NCI-H226 (cell line): Measurements from ENCODE around the gene MCL1.

Experiments
- DNase-seq: peaks from one replicate; pipeline ENCODE4 v3.0.0-alpha.2; 2015

Gene MCL1

GRCh38 chr1:150555198-150555970 lies 24.0 kb downstream of the MCL1 start:
- no peak for DNase-seq

GRCh38 chr1:150554086-150554452 lies 25.3 kb downstream of the MCL1 start:
- no peak for DNase-seq

DNA sequence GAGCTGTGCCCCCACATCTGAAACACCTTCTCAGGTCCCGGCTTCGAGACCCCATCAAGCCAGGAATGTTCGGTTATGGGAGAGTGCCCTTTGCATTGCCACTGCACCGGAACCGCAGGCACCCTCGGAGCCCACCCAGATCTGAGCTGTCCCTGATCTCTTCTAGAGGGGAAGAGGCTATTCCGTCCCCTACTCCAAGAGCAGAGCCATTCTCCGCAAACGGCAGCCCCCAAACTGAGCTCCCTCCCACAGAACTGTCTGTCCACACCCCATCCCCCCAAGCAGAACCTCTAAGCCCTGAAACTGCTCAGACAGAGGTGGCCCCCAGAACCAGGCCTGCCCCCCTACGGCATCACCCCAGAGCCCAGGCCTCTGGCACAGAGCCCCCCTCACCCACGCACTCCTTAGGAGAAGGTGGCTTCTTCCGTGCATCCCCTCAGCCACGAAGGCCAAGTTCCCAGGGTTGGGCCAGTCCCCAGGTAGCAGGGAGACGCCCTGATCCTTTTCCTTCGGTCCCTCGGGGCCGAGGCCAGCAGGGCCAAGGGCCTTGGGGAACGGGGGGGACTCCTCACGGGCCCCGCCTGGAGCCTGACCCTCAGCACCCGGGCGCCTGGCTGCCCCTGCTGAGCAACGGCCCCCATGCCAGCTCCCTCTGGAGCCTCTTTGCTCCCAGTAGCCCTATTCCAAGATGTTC lies 25.9 kb downstream of the MCL1 start:
- no peak for DNase-seq

DNA sequence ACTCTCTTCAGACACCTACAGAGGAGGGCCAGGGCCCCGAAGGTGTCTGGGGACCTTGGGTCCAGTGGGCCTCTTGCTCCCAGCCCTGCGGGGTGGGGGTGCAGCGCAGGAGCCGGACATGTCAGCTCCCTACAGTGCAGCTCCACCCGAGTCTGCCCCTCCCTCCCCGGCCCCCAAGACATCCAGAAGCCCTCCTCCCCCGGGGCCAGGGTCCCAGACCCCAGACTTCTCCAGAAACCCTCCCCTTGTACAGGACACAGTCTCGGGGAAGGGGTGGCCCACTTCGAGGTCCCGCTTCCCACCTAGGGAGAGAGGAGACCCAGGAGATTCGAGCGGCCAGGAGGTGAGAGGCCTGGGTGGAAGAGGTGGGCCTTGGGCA lies 26.5 kb downstream of the MCL1 start:
- no peak for DNase-seq

GRCh38 chr1:150552128-150552910 lies 27.1 kb downstream of the MCL1 start:
- DNase-seq: peak; percentile 93

DNA sequence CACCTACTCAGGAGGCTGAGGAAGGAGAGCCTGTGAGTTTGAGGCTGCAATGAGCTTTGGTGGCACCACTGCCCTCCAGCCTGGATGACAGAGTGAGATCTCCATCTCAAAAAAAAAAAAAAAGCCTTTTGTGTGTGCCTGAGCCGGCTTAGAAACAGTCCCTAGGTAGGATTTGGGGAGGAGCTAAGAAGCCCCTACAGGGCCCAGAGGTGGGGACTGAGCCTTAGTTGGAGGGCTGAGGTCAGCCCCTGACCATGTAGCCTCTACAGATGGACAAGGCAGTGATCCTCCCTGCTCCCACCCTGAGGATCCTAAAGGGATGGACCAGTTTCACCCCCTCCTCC lies 27.7 kb downstream of the MCL1 start:
- DNase-seq: no peak

DNA sequence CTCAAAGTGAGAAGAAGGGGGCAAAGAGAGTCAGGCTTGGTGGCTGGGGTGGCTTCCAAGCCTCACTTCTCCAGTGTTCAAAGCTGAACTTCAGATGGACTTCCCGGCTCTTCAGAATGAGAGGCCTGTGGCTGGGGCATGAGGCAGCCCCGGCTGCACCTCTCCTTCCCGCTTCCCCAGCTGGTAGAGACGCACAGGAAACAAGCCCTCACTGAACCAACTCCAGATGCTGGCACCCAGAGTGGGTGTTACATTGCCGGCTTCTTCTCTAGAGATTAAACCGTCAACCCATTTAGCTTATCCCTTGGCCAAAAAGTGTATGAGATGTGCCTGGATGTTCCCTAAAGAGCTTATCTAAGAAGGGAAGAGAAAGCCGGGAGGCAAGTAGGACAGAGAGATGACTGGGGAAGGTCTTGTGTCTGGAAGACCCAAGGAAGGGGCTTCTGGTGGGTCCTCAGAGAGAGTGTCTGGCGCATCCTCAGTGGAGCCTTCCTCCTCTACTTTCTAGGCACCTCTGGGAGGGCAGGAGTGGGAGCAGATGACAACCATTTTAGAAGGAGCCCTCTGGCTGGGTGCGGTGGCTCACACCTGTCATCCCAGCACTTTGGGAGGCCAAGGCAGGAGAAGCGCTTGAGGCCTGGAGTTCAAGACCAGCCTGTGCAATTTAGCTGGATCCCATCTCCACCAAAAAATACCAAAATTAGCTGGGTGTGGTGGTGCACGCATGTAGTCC lies 28.2 kb downstream of the MCL1 start:
- no peak for DNase-seq

DNA sequence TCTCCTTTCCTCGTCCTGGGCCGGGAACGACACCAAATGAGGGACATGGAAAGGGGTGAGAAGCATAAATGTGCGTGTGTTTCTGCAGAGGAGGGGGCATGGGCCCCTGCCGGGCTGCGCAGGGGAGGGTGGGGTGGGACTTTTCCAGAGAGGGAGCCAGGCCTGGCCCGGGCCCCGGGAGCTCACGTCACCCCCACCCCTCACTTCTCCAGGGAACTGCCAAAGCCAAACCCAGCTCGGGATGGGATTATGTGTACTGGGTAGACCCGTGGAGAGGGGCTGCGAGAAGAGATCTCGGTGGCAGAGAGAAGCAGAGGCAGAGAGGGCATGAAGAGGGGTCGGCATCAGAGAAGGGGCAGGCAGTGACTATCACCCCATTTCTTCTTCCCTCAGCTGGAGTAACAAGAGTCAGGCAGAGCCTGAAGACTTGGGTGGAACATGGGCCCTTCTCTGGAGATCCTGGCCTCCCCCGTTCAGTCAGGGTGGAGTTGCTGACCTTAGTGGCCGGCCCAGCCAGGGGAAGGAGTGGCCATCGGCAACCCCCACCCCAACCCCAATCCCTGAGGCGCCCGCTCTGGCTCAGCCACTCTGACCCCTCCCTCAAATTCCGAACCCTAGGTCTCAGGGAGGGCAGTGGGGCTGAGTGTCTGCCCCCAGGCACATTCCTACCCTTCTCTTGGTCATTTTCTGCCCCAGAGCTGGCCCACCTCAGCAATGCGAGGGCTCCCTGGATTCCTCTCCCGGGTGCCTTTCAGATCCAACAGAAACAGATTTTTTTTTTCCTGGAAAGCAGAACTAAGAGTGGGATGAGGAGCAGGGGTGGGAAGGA lies 29.0 kb downstream of the MCL1 start:
- peak; percentile 50 for DNase-seq

DNA sequence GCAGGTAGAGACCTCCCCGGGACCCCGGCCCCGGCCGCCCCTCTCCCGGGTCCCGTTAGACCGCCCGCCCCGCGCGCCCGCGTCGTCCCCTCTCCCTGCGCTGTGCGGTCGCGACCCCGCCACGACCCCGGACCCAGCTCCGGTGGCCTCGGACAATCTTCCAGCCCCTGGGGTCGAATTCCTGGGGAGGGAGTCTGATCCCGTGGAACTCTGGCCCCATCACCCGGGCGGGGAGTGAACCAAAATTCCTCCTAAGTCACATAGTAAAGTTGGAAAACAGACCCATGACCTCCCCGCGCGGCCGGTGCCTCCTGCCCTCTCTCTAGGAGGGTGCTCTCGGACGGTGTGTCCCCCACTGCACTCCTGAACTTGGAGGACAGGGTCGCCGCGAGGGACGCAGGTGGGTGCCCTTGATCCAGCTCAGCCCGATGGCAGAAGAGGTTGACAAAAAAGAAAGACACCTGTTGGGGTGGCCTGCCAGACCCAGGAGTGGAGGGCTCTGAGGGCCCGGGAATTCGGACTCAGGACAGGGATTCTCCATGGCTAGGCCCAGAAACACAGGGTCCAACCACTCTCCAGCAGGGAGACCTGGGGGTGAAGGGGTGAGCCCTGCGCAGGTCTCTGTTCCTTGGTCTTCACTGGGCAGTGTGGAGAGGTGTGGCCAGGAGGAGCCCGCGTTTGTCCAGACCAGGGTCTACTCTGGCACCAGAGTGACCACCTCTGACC lies 29.8 kb downstream of the MCL1 start:
- DNase-seq: no peak

DNA sequence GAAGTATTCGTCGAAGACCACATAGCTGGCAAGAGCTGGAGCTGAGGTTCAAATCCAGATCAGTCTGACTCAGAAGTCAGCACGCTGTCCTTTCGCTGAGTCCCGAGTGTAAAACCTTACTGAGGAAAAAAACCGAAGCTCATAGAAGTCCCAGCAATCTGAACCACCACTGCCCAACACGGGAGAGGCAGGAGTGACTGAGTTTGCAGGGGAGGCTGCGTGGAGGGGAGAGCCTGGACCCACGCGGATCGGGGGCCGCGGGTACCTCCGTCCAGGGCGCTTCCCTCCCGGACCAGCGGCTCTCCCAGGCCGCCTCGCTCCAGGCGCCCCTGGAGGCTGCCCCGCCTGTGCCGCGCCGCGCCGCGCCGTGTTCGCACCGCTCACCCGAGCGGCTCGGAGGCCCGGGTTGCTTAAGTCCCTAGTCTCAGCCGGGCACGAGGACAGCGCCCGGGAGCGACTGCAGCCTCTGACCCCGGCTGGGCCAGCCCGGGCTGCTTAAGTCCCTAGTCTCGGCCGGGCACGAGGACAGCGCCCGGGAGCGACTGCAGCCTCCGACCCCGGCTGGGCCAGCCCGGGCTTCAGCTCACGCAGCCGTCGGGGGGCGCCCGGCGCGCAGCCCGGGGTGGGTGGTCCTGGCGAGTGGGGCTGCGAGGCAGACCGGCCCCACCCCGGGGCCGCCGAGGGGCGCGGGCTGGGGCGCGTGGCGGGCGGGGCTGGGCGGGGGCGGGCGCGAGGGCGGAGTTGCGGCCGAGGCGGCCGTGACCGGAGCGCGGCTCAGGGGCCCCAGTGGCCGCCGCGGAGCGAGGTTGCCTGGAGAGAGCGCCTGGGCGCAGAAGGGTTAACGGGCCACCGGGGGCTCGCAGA lies 30.5 kb downstream of the MCL1 start, which contains the start of gene ADAMTSL4:
Gene ADAMTSL4 (plus strand): TSS at position 777 of the 864 bp plus-strand sequence. CDS start 2,881 bp downstream, outside the sequence.
- peak; percentile 67 for DNase-seq

DNA sequence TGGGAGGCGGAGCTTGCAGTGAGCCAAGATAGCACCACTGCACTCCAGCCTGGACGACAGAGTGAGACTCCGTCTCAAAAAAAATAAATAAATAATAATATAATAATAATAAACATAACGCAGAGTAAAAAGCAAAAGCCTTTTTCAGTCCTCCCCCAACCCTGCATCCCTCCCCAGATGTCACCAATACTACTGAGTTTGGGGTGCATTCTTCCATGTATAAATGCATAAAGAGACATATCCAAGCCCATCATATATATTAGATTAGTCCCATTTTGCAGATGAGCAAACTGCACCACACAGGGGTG lies 31.1 kb downstream of the MCL1 start:
- DNase-seq: no peak

- no peak for DNase-seq
Observed at GRCh38 chr1:150546294-150546937, 33.0 kb downstream of the MCL1 start.

GRCh38 chr1:150545486-150546032 lies 33.9 kb downstream of the MCL1 start:
- DNase-seq: no peak

DNA sequence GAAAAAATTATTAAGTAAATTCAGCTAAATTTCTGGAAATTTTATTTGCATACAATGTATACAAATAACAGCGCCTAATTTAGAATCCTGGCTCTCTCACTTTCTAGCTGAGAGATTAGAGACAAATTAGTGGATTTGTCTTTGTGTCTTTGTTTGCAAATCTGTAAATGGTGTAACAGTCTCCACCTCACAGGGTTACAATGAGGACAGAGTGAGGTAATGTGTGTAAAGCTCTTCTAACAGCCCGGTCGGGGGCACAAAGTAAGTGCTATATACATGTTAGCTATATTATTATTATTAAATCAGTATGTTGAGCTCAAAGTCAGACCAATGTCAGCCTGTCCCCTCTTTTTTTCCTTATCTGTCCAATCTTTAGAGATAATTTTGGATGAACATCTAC lies 35.2 kb downstream of the MCL1 start:
- no peak for DNase-seq

DNA sequence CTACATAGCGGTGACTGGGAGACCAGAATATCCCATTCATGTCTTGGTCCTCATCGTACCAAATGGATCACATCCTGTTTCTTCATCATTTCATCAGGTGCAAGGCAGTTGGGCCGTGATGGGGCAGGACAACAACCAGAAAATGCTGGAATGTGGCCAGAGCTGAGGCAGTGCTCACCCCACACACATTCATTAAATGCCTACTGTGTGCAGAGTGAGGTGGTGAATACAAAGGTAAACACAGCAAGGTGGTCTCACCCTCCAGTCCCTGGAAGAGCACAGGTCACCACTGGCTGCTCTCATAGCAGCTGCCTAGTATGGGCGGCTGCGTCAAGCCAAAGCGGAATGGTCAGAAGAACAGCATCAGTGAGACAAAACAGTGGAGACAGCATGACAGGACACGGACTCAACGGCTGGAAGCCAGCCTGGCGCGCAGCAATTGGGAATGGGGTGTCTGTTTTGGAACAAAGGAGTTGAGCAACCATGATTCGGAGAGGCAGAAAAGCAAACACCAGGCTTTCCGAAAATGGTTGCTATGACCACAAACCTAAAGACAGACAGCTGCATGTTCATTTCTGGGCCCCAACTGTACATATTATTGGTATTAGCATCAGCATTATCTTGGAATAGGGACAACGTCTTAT lies 35.8 kb downstream of the MCL1 start:
- no peak for DNase-seq

GRCh38 chr1:150537732-150538684 lies 41.4 kb downstream of the MCL1 start:
- DNase-seq: peak; percentile 81

DNA sequence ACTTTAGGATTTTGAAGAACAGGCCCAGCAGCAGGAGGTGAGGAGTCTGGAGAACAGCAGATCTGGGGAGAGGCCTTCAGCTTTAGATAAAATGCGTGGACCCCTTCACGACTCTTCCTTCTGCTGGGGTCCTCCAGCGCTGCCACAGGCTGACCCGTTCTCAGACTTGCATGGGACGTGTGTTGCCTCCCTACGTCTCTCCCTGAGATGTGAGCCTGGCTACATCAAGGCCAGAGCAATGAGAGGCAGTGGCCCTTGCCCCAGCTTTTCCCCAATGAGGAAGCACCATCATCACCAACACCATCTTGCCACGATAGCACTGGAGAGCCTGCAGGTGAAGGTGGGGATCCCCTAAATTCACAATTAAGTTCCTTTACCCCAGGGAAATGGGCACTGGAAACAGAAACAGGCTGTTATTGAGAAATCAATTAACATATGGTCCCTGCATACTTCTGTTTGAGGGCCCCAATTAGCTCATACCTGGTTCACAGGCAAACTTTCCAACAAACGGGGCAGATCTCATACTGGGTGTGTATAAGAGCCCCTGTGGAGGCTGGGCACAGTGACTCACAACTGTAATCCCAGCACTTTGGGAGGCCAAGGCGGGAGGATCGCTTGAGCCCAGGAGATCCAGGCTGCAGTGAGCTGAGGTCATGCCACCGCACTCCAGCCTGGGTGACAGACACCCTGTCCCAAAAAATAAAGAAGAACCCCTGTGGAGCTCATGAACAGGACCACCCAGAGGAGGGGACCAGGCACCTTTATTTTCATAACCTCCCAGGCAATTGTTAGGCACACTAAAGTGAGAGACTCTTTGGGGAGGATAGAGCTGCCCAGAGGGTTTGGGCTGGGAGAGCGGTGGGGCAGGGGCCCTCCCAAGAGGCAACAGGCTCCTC lies 42.3 kb downstream of the MCL1 start:
- peak; percentile 44 for DNase-seq
